ENCODE measurements around the gene TMEM134.

- TF ChIP-seq CTCF (conservative IDR thresholded peaks at IDR 0.05; ENCODE audit: low read length) (no peak), EZH2phosphoT487 (IDR thresholded peaks at IDR 0.05; ENCODE audit: borderline replicate concordance, low read depth, low read length) (no peak)
These were observed 32.8 kb upstream of the TMEM134 start for GRCh38 chr11:67501854-67502253.

All from OCI-LY7 (cell line).